WTC11 (cell line): Measurements from ENCODE around the gene FAM20C.

Experiments used
- CTCF ChIP-seq: fragments of 200-600 bp; IDR thresholded peaks from 2 replicates; pipeline ENCODE4 v1.8.0; 2022; ENCODE audit warnings: antibody characterized with exemption
- ESRRA ChIP-seq: sonication (generic); formaldehyde crosslinking; IDR thresholded peaks from 2 replicates; pipeline ENCODE4 v1.8.1; 2022; ENCODE audit warnings: mild to moderate bottlenecking, missing genetic modification reagents, borderline replicate concordance
- FOXK1 ChIP-seq: sonication (generic); formaldehyde crosslinking; IDR thresholded peaks from 2 replicates; pipeline ENCODE4 v1.8.0; 2022; ENCODE audit warnings: mild to moderate bottlenecking, moderate library complexity, missing genetic modification reagents
- KAT7 ChIP-seq: sonication (generic); formaldehyde crosslinking; IDR thresholded peaks from 2 replicates; pipeline ENCODE4 v1.8.1; 2023; ENCODE audit warnings: missing genetic modification reagents, mild to moderate bottlenecking, borderline replicate concordance
- MAX ChIP-seq: sonication (generic); formaldehyde crosslinking; IDR thresholded peaks from 2 replicates; pipeline ENCODE4 v1.8.0; 2022; ENCODE audit warnings: mild to moderate bottlenecking, missing genetic modification reagents
- MXD4 ChIP-seq: fragments of 250-450 bp; sonication (Bioruptor Pico); IDR thresholded peaks from 2 replicates; pipeline ENCODE4 v1.8.0; 2021; ENCODE audit warnings: mild to moderate bottlenecking, moderate library complexity, borderline replicate concordance
- OVOL2 ChIP-seq: fragments of 250-450 bp; sonication (Bioruptor Pico); IDR thresholded peaks from 2 replicates; pipeline ENCODE4 v1.9.0; 2021; ENCODE audit warnings: mild to moderate bottlenecking, borderline replicate concordance
- TCF7 ChIP-seq: sonication (generic); formaldehyde crosslinking; IDR thresholded peaks from 2 replicates; pipeline ENCODE4 v1.8.0; 2022; ENCODE audit warnings: mild to moderate bottlenecking, low read depth, missing genetic modification reagents, moderate library complexity
- TP53 ChIP-seq: sonication (generic); formaldehyde crosslinking; IDR thresholded peaks from 2 replicates; pipeline ENCODE4 v1.8.1; 2023; ENCODE audit warnings: mild to moderate bottlenecking, missing genetic modification reagents
- ZNF263 ChIP-seq: sonication (generic); formaldehyde crosslinking; IDR thresholded peaks from 2 replicates; pipeline ENCODE4 v1.8.1; 2022; ENCODE audit warnings: low read depth, mild to moderate bottlenecking, moderate library complexity, missing genetic modification reagents
- ZNF281 ChIP-seq: sonication (generic); formaldehyde crosslinking; IDR thresholded peaks from 2 replicates; pipeline ENCODE4 v1.8.0; 2023; ENCODE audit warnings: mild to moderate bottlenecking, missing genetic modification reagents
- TF ChIP-seq, protein P1 (sequence below): sonication (generic); formaldehyde crosslinking; IDR thresholded peaks from 2 replicates; pipeline ENCODE4 v1.8.0; 2022; ENCODE audit warnings: mild to moderate bottlenecking, missing genetic modification reagents
- TF ChIP-seq, protein P2 (sequence below): sonication (generic); formaldehyde crosslinking; IDR thresholded peaks from 2 replicates; pipeline ENCODE4 v1.8.0; 2022; ENCODE audit warnings: mild to moderate bottlenecking, missing genetic modification reagents

DNA sequence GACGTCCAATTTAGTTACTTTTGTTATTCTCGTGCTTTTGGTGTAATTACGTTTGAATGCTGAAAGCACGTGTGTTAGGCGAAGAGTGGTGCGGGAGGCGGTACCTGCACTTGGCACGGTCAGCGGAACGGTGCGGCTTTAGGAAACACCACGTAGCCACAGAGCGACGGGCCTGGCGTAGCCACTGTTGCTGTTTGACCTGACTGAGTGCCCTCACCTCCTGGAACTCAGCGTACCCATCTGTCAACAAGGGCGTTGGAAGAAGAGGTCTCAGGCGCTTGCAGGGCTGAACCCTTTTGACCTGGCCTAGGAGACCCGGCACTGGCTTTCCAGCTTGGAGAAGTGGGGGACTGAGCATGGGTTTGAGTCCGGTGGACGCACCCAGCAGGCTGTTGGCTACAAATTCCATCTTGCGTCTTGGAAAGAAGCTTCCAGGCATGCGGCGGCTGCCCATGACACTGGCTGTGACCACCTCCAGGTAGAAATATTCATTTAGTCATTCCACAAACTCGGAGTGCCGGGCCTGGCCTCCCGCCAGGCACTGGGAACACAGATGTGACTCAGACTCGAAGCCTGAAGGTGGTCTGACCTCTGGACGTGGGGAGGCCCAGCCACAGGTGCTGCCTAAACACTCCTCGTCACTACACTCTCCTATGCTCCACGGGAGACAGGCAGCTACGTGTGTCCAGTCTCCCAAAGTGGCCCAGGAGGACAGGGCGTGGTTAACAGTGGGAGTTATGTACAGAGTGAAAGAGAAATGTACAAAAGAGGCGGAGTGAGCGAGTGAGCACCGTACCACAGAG, 22.2 kb downstream of the FAM20C start:
- TF ChIP-seq ZNF263 (CRISPR knock-in tag), result no peak
- no peak for TF ChIP-seq TCF7 (CRISPR knock-in tag)
- no peak for TF ChIP-seq ZNF281 (CRISPR knock-in tag)
- TF ChIP-seq FOXK1 (CRISPR knock-in tag), result no peak
- no peak for TF ChIP-seq ESRRA (CRISPR knock-in tag)
- no peak for TF ChIP-seq CTCF
- TF ChIP-seq, protein P1, sequence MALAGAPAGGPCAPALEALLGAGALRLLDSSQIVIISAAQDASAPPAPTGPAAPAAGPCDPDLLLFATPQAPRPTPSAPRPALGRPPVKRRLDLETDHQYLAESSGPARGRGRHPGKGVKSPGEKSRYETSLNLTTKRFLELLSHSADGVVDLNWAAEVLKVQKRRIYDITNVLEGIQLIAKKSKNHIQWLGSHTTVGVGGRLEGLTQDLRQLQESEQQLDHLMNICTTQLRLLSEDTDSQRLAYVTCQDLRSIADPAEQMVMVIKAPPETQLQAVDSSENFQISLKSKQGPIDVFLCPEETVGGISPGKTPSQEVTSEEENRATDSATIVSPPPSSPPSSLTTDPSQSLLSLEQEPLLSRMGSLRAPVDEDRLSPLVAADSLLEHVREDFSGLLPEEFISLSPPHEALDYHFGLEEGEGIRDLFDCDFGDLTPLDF (CRISPR knock-in tag), result no peak
- no peak for TF ChIP-seq MAX (CRISPR knock-in tag)
- TF ChIP-seq, protein P2, sequence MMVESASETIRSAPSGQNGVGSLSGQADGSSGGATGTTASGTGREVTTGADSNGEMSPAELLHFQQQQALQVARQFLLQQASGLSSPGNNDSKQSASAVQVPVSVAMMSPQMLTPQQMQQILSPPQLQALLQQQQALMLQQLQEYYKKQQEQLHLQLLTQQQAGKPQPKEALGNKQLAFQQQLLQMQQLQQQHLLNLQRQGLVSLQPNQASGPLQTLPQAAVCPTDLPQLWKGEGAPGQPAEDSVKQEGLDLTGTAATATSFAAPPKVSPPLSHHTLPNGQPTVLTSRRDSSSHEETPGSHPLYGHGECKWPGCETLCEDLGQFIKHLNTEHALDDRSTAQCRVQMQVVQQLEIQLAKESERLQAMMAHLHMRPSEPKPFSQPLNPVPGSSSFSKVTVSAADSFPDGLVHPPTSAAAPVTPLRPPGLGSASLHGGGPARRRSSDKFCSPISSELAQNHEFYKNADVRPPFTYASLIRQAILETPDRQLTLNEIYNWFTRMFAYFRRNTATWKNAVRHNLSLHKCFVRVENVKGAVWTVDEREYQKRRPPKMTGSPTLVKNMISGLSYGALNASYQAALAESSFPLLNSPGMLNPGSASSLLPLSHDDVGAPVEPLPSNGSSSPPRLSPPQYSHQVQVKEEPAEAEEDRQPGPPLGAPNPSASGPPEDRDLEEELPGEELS, result no peak
- no peak for TF ChIP-seq OVOL2 (CRISPR knock-in tag)
- no peak for TF ChIP-seq MXD4
- TF ChIP-seq KAT7 (CRISPR knock-in tag), result no peak
- no peak for TF ChIP-seq TP53 (CRISPR knock-in tag)
